NB4 (cell line): ENCODE results near the gene TMUB1.

Experiments
- POLR2A ChIP-seq: IDR thresholded peaks from 2 replicates; pipeline ENCODE4 v1.6.1; 2011; ENCODE audit warnings: mild to moderate bottlenecking; ENCODE audit not compliant: insufficient read length; ENCODE audit errors: extremely low read depth
- TF ChIP-seq, protein P1 (sequence below): IDR thresholded peaks from one replicate; pipeline ENCODE4 v1.5.1; 2012; ENCODE audit warnings: low read depth, low read length

DNA sequence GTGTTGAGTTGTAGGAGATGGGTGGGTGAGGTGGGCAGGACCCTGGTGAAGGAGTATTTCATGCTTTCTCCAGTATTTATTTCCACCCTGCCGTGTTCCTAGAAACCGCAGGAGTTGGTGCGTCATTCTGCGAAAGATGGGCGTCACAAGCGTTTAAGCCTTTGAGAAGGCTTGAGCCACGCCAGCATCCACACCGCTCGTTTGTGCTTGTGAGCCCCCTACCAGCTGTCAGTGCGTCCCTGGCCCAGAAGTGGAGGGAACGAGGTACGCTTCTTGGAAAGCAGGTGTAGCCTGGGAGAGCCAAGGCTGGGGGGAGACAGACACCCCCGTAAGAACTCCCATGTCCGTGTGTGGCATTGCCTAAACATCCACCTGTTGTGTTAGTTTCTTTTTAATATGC lies 8.7 kb upstream of the TMUB1 start:
- TF ChIP-seq, protein P1, sequence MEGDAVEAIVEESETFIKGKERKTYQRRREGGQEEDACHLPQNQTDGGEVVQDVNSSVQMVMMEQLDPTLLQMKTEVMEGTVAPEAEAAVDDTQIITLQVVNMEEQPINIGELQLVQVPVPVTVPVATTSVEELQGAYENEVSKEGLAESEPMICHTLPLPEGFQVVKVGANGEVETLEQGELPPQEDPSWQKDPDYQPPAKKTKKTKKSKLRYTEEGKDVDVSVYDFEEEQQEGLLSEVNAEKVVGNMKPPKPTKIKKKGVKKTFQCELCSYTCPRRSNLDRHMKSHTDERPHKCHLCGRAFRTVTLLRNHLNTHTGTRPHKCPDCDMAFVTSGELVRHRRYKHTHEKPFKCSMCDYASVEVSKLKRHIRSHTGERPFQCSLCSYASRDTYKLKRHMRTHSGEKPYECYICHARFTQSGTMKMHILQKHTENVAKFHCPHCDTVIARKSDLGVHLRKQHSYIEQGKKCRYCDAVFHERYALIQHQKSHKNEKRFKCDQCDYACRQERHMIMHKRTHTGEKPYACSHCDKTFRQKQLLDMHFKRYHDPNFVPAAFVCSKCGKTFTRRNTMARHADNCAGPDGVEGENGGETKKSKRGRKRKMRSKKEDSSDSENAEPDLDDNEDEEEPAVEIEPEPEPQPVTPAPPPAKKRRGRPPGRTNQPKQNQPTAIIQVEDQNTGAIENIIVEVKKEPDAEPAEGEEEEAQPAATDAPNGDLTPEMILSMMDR = no peak
- TF ChIP-seq POLR2A = no peak
